Astrocyte (in vitro differentiated cells and primary cell): ENCODE results near the gene KLF2. TPM values are rescaled to one million over a fixed set of nuclear protein-coding genes. Genes with fewer than 3 reads are reported as not detected.
"Not testable (repeated sequence)": the region's sequence is repeated elsewhere in the genome, so short reads cannot be mapped to it uniquely, and the experiment has no call there.

Experiments
- DNase-seq: peaks from one replicate; pipeline ENCODE4 v3.0.0-alpha.2; 2010; ENCODE audit warnings: low read depth
- FAIRE-seq: peaks from 2 replicates; lab custom pipeline; 2011; peaks lifted over from hg19 to GRCh38; lab: Jason Lieb, UNC
- H2AFZ ChIP-seq: 2 replicates; pipeline ENCODE4 v1.6.0; 2012; ENCODE audit warnings: low read depth, low read length, inconsistent platforms
- H3K27ac ChIP-seq: 2 replicates; pipeline ENCODE4 v1.5.1; 2011; ENCODE audit warnings: low read depth, low read length, inconsistent platforms
- H3K27me3 ChIP-seq: 2 replicates; pipeline ENCODE4 v1.6.0; 2011; ENCODE audit warnings: low read length, inconsistent platforms; ENCODE audit not compliant: insufficient read depth
- H3K36me3 ChIP-seq: 2 replicates; pipeline ENCODE4 v1.5.1; 2011; ENCODE audit warnings: low read length, inconsistent platforms; ENCODE audit not compliant: insufficient read depth
- H3K4me1 ChIP-seq: 2 replicates; pipeline ENCODE4 v1.5.1; 2011; ENCODE audit warnings: low read length, inconsistent platforms; ENCODE audit not compliant: insufficient read depth
- H3K4me2 ChIP-seq: 2 replicates; pipeline ENCODE4 v1.6.0; 2012; ENCODE audit warnings: low read length, inconsistent platforms
- H3K4me3 ChIP-seq: 2 replicates; pipeline ENCODE4 v1.5.1; 2011; ENCODE audit warnings: low read depth, mild to moderate bottlenecking, low read length, inconsistent platforms; ENCODE audit not compliant: insufficient read depth
- H3K79me2 ChIP-seq: 2 replicates; pipeline ENCODE4 v1.6.0; 2012; ENCODE audit warnings: mild to moderate bottlenecking, low read length, inconsistent platforms; ENCODE audit not compliant: insufficient read depth
- H3K9ac ChIP-seq: 2 replicates; pipeline ENCODE4 v1.6.0; 2012; ENCODE audit warnings: mild to moderate bottlenecking, low read length, inconsistent platforms
- H3K9me3 ChIP-seq: 2 replicates; pipeline ENCODE4 v1.5.1; 2012; ENCODE audit warnings: low read depth, mild to moderate bottlenecking, low read length, inconsistent platforms; ENCODE audit not compliant: insufficient read depth
- H4K20me1 ChIP-seq: 2 replicates; pipeline ENCODE4 v1.6.0; 2012; ENCODE audit warnings: low read length, inconsistent platforms; ENCODE audit not compliant: insufficient read depth
- H3K27ac Mint-ChIP-seq: one replicate; pipeline ENCODE4 v1.8.0; 2021; ENCODE audit warnings: mild to moderate bottlenecking, mixed read lengths; ENCODE audit not compliant: unreplicated experiment
- H3K27me3 Mint-ChIP-seq: one replicate; pipeline ENCODE4 v1.8.0; 2021; ENCODE audit warnings: low read depth, mixed read lengths; ENCODE audit not compliant: unreplicated experiment
- H3K36me3 Mint-ChIP-seq: one replicate; pipeline ENCODE4 v1.8.0; 2021; ENCODE audit warnings: low read depth, mixed read lengths; ENCODE audit not compliant: unreplicated experiment
- H3K4me1 Mint-ChIP-seq: one replicate; pipeline ENCODE4 v1.8.0; 2021; ENCODE audit warnings: low read depth, mixed read lengths; ENCODE audit not compliant: unreplicated experiment
- H3K4me3 Mint-ChIP-seq: one replicate; pipeline ENCODE4 v1.8.0; 2021; ENCODE audit warnings: mild to moderate bottlenecking, moderate library complexity, mixed read lengths; ENCODE audit not compliant: unreplicated experiment
- H3K9me3 Mint-ChIP-seq: one replicate; pipeline ENCODE4 v1.8.0; 2021; ENCODE audit warnings: mild to moderate bottlenecking, mixed read lengths; ENCODE audit not compliant: unreplicated experiment
- CTCF ChIP-seq: IDR thresholded peaks from 2 replicates; pipeline ENCODE4 v1.5.1; 2011; ENCODE audit warnings: low read depth, mild to moderate bottlenecking, inconsistent platforms, low read length, moderate library complexity; ENCODE audit not compliant: insufficient read depth
- EZH2 ChIP-seq: IDR thresholded peaks from 2 replicates; pipeline ENCODE4 v1.6.1; 2012; ENCODE audit warnings: mild to moderate bottlenecking, low read length, inconsistent platforms; ENCODE audit not compliant: insufficient read depth
- total RNA-seq: library from RNA; stranded (reverse); gene quantifications from 2 replicates; pipeline ENCODE4 v1.2.1, GENCODE V29; 2021

Gene KLF2
- total RNA-seq, 1 donor from 2014 or later = 1.9 TPM

DNA sequence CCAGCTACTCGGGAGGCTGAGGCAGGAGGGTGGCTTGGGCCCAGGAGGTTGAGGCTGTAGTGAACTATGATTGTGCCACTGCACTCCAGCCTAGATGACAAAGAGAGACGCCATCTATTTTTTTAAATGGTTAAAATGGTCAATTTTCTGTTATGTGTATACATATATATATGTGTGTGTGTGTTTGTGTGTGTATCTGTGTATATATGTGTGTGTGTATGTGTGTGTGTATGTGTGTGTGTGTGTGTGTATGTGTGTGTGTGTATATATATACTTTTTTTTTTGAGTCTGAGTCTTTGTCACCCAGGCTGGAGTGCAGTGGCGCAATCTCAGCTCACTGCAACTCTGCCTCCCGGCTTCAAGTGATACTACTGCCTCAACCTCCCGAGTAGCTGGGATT is 42.9 kb upstream of the KLF2 start:
- no peak overlapping the region for H2AFZ ChIP-seq
- TF ChIP-seq EZH2 (no peak), CTCF (no peak)
- peaks cover 4% of the 10 kb centered on the region for H3K4me1 Mint-ChIP-seq
- no peaks in the 10 kb centered on the region for H3K36me3 Mint-ChIP-seq
- no peak overlapping the region for H3K4me3 ChIP-seq
- H3K27me3 Mint-ChIP-seq = peaks cover 9% of the 10 kb centered on the region
- H3K27me3 ChIP-seq = peaks cover 8% of the 10 kb centered on the region
- no peaks in the 10 kb centered on the region for H3K9me3 Mint-ChIP-seq
- H3K79me2 ChIP-seq = no peaks in the 10 kb centered on the region
- no peaks in the 10 kb centered on the region for H3K36me3 ChIP-seq
- H3K27ac ChIP-seq = no peak overlapping the region
- no peak overlapping the region for H3K27ac Mint-ChIP-seq
- H4K20me1 ChIP-seq = no peaks in the 10 kb centered on the region
- no peak overlapping the region for H3K4me3 Mint-ChIP-seq
- H3K4me1 ChIP-seq = peaks cover 26% of the 10 kb centered on the region
- DNase-seq (no peak), FAIRE-seq (no peak)
- H3K9me3 ChIP-seq = no peaks in the 10 kb centered on the region
- no peak overlapping the region for H3K4me2 ChIP-seq
- H3K9ac ChIP-seq = no peak overlapping the region

DNA sequence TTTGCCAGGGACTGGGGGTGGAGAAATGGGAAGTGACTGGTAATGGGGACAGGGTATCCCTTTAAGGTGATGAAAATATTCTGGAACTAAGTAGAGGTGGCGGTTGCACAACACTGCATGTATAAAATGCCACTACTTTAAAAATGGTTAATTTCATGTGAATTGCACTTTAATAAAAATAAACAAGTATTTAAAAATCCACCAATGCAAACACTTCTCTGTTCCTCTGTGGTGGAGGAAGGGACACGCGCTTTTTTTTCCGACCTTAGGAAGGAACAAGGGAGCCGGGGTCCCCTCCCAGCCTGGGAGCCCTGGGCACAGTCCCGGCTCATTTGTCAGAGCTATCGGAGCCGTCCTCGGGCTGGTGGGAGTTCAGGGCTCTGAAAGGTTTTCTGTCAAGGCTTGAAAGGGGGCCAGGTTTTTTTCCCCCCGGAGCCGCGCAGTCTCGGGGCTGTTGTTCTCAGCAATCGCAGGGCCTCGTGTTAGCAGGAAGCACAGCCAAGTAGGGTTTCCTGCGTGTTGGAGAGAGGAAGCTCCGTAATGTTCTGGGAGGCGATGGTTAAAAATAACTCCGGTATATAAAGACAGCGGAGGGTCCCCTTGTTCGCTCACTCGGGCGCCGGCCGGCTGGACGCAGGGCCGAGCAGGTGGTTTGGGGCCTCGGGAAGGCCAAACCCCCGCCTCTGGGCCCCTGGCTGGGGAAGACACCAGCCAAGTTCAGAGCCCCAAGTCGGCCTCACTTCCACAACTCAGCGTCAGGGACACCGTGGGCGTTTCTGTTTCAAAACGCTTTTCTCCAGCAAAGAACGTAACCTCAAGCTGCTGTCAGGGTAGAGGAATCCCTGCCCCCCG is 41.2 kb upstream of the KLF2 start:
- DNase-seq (peak; percentile 70), FAIRE-seq (no peak)
- Histone ChIP-seq H2AFZ (peak overlapping the region; percentile 86), H3K27me3 (peaks cover 16% of the 10 kb centered on the region), H3K36me3 (no peaks in the 10 kb centered on the region), H3K27ac (peak overlapping the region; percentile 50), H3K9me3 (no peaks in the 10 kb centered on the region), H3K4me3 (peak overlapping the region; percentile 34), H3K79me2 (no peaks in the 10 kb centered on the region), H3K4me1 (peaks cover 26% of the 10 kb centered on the region), H3K9ac (peak overlapping the region; percentile 69), H3K4me2 (peak overlapping the region; percentile 82), H4K20me1 (no peaks in the 10 kb centered on the region)
- Mint-ChIP-seq H3K27me3 (peaks cover 18% of the 10 kb centered on the region), H3K9me3 (no peaks in the 10 kb centered on the region), H3K27ac (no peak overlapping the region), H3K4me3 (no peak overlapping the region), H3K36me3 (no peaks in the 10 kb centered on the region), H3K4me1 (peaks cover 4% of the 10 kb centered on the region)
- TF ChIP-seq EZH2 (no peak), CTCF (no peak)

DNA sequence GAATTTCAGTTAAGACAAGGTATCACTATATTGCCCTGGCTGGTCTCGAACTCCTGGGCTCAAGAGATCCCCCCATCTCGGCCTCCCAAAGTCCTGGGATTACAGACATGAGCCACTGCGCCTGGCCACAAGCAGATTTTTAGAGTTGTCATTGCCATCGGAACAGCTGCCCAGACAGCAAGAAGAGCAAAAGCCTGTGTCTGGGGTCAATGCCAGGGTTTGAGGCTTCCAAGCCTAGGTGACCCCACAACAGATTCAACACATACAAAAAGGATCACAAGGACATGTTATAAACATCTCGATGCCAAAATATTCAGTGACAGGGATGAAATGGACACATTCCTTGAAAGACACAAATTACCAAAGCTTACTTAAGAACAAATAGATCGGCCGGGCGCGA is 40.1 kb upstream of the KLF2 start:
- Histone ChIP-seq H3K4me2 (no peak overlapping the region), H3K27me3 (peaks cover 19% of the 10 kb centered on the region), H3K27ac (no peak overlapping the region), H3K4me3 (no peak overlapping the region), H4K20me1 (no peaks in the 10 kb centered on the region), H2AFZ (no peak overlapping the region), H3K36me3 (no peaks in the 10 kb centered on the region), H3K9me3 (peaks cover 2% of the 10 kb centered on the region), H3K79me2 (no peaks in the 10 kb centered on the region), H3K4me1 (peaks cover 21% of the 10 kb centered on the region), H3K9ac (no peak overlapping the region)
- H3K9me3 Mint-ChIP-seq = no peaks in the 10 kb centered on the region
- H3K27me3 Mint-ChIP-seq = peaks cover 18% of the 10 kb centered on the region
- H3K36me3 Mint-ChIP-seq = no peaks in the 10 kb centered on the region
- FAIRE-seq (no peak), DNase-seq (no peak)
- no peak overlapping the region for H3K4me3 Mint-ChIP-seq
- no peak overlapping the region for H3K27ac Mint-ChIP-seq
- no peaks in the 10 kb centered on the region for H3K4me1 Mint-ChIP-seq
- TF ChIP-seq EZH2 (no peak), CTCF (no peak)

- H3K4me2 ChIP-seq, FAIRE-seq, H3K4me3 ChIP-seq, H3K4me1 Mint-ChIP-seq, H4K20me1 ChIP-seq, H3K9me3 ChIP-seq, H3K79me2 ChIP-seq, H3K36me3 Mint-ChIP-seq, H2AFZ ChIP-seq, H3K36me3 ChIP-seq, H3K27ac ChIP-seq, H3K9me3 Mint-ChIP-seq, H3K27ac Mint-ChIP-seq, H3K4me3 Mint-ChIP-seq, H3K9ac ChIP-seq, DNase-seq: not testable (repeated sequence)
- peaks cover 19% of the 10 kb centered on the region for H3K27me3 ChIP-seq
- peaks cover 20% of the 10 kb centered on the region for H3K4me1 ChIP-seq
- H3K27me3 Mint-ChIP-seq = peaks cover 18% of the 10 kb centered on the region
Observed at GRCh38 chr19:16285079-16285478, 39.5 kb upstream of the KLF2 start.
